Spleen (tissue), 7 donors: ENCODE data around the gene FLT3LG.

Source experiments
- CTCF ChIP-seq, 11 experiments: fragments of 200-600 bp in 7 of 11; fragments of 450-650 bp in 4 of 11; sonication (generic) in 4 of 11; IDR thresholded peaks in 8 of 11; conservative IDR thresholded peaks in 3 of 11; 1 replicate in 7 of 11; 2 replicates in 4 of 11; pipeline versions ENCODE4 v1.4.0 to v1.8.0; 2016 to 2021; ENCODE audit warnings: antibody characterized with exemption in 11 of 11, inconsistent platforms in 4 of 11, mild to moderate bottlenecking in 1 of 11
- POLR2A ChIP-seq, 3 donors: fragments of 450-650 bp; IDR thresholded peaks; one replicate each; pipeline ENCODE4 v1.5.1; 2017; ENCODE audit warnings: antibody characterized with exemption in 3 of 3, mild to moderate bottlenecking in 1 of 3
- POLR2AphosphoS5 ChIP-seq, 3 donors: sonication (generic); formaldehyde crosslinking; IDR thresholded peaks; one replicate each; pipeline ENCODE4 v1.5.1; 2017; ENCODE audit warnings: antibody characterized with exemption in 3 of 3
- donor health status: DM: no; HTN: no; CAD: no; lungs with moderate emphysema.
- donor health status: DM: no; HTN: no; CAD: no.
- donor health status: DM: no; HTN: no; CAD: no.

GRCh38 chr19:49481020-49481683 is 7.1 kb downstream of the FLT3LG start:
- TF ChIP-seq CTCF (IDR thresholded peaks at IDR 0.05 in 8 of 11, conservative IDR thresholded peaks at IDR 0.05 in 3 of 11) (no peak), POLR2A (IDR thresholded peaks at IDR 0.05) (no peak), POLR2AphosphoS5 (IDR thresholded peaks at IDR 0.05) (no peak)
